Retinal pigment epithelial cell (primary cell): ENCODE results near the gene NUTM1.
"Not testable (repeated sequence)": the region's sequence is repeated elsewhere in the genome, so short reads cannot be mapped to it uniquely, and the experiment has no call there.

Experiments
- DNase-seq: peaks from one replicate; pipeline ENCODE4 v3.0.0-alpha.2; 2010; ENCODE audit warnings: low read depth
- H3K4me3 ChIP-seq: 2 replicates; pipeline ENCODE4 v1.5.1; 2011; ENCODE audit warnings: mild to moderate bottlenecking, low read length, control low read depth, moderate library complexity
- TF ChIP-seq, protein P1 (sequence below): conservative IDR thresholded peaks from 2 replicates; pipeline ENCODE4 v1.5.1; 2011; ENCODE audit warnings: low read depth, low read length, control low read depth, inconsistent platforms

Gene NUTM1

DNA sequence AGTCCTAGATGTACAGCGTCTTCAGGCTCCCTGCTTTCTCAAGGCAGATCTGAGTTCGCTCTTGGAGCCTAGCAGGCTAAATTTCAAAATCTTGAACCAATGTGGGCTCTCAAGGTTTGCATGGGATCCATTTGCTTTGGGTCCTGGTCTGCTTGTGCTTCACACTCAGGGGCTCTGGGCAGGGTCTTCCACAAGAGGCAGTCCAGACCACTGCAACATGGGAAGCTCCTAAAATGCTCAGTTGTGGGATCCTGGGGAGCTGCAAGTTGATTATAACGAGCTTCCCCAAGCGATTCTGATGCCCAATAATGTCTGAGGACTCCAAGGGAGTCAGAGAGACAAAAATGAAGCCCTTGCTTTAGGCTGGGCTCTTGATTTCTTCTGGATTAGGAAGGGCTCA, 6.7 kb downstream of the NUTM1 start:
- H3K4me3 ChIP-seq, result no peak overlapping the region
- DNase-seq, result no peak
- TF ChIP-seq, protein P1, sequence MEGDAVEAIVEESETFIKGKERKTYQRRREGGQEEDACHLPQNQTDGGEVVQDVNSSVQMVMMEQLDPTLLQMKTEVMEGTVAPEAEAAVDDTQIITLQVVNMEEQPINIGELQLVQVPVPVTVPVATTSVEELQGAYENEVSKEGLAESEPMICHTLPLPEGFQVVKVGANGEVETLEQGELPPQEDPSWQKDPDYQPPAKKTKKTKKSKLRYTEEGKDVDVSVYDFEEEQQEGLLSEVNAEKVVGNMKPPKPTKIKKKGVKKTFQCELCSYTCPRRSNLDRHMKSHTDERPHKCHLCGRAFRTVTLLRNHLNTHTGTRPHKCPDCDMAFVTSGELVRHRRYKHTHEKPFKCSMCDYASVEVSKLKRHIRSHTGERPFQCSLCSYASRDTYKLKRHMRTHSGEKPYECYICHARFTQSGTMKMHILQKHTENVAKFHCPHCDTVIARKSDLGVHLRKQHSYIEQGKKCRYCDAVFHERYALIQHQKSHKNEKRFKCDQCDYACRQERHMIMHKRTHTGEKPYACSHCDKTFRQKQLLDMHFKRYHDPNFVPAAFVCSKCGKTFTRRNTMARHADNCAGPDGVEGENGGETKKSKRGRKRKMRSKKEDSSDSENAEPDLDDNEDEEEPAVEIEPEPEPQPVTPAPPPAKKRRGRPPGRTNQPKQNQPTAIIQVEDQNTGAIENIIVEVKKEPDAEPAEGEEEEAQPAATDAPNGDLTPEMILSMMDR, result no peak

DNA sequence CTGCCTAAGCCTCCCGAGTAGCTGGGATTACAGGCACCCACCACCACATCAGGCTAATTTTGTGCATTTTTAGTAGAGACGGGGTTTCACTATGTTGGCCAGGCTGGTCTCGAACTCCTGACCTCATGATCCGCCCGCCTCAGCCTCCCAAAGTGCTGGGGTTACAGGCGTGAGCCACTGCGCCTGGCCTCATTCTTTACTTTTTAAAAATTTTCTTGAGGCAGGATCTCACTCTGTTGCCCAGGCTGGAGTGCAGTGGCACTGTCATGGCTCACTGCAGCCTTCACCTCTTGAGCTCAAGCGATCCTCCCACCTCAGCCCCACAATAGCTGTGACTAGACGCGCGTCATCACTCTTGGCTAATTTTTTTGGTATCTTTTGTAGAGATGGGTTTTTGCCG, 9.9 kb downstream of the NUTM1 start:
- not testable (repeated sequence) for DNase-seq, H3K4me3 ChIP-seq

- H3K4me3 ChIP-seq, result no peak overlapping the region
- TF ChIP-seq, protein P1, result no peak
- no peak for DNase-seq
These were observed 10.5 kb downstream of the NUTM1 start for GRCh38 chr15:34353627-34354026.

DNA sequence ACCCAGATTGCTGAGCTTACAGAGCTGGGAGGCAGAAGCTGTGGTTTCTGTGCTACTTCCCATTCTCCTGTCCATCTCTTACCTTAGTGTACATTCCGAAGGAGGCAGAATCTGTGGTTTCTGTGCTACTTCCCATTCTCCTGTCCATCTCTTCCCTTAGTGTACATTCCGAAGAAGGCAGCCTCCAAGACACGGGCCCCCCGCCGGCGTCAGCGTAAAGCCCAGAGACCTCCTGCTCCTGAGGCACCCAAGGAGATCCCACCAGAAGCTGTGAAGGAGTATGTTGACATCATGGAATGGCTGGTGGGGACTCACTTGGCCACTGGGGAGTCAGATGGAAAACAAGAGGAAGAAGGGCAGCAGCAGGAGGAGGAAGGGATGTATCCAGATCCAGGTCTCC, 11.2 kb downstream of the NUTM1 start:
- TF ChIP-seq, protein P1, result no peak
- no peak for DNase-seq

DNA sequence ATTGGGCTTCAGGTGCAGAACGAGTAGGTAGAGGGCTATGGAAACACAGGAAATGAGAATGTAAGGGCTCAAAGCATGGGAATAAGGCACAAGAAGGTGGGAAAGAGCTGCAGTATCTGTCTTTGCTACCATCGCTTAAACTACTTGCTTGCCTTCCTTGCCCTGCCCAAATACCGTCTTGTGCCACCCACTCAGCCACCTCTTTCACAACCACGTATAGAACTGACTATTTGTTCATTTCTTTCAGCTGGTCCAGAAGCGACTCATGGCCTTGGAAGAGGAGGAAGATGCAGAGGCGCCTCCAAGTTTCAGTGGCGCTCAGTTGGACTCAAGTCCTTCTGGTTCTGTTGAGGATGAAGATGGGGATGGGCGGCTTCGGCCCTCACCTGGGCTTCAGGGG, 12.1 kb downstream of the NUTM1 start:
- TF ChIP-seq, protein P1, result no peak
- DNase-seq, result no peak

More for the DNA sequence above, 11.2 kb downstream of the NUTM1 start:
- H3K4me3 ChIP-seq, result no peak overlapping the region

GRCh38 chr15:34357653-34358052, 14.5 kb downstream of the NUTM1 start:
- TF ChIP-seq, protein P1, result no peak
- no peak overlapping the region for H3K4me3 ChIP-seq
- no peak for DNase-seq

More for the DNA sequence above, 12.1 kb downstream of the NUTM1 start:
- H3K4me3 ChIP-seq, result no peak overlapping the region

GRCh38 chr15:34358367-34358766, 15.3 kb downstream of the NUTM1 start:
- H3K4me3 ChIP-seq, result no peak overlapping the region
- TF ChIP-seq, protein P1, result peak; percentile 48
- no peak for DNase-seq

GRCh38 chr15:34358948-34359347, 15.8 kb downstream of the NUTM1 start:
- no peak for DNase-seq

More at GRCh38 chr15:34358948-34359347, 15.8 kb downstream of the NUTM1 start:
- no peak overlapping the region for H3K4me3 ChIP-seq
- TF ChIP-seq, protein P1, result no peak
